Measurements from ENCODE around the gene ADRA2B. TPM values are rescaled to one million over a fixed set of nuclear protein-coding genes. Genes with fewer than 3 reads are reported as not detected.

ADRA2B gene
- total RNA-seq, 4 donors from 2014 or later: 0.42 to 2.4 (median 0.97) TPM

DNA sequence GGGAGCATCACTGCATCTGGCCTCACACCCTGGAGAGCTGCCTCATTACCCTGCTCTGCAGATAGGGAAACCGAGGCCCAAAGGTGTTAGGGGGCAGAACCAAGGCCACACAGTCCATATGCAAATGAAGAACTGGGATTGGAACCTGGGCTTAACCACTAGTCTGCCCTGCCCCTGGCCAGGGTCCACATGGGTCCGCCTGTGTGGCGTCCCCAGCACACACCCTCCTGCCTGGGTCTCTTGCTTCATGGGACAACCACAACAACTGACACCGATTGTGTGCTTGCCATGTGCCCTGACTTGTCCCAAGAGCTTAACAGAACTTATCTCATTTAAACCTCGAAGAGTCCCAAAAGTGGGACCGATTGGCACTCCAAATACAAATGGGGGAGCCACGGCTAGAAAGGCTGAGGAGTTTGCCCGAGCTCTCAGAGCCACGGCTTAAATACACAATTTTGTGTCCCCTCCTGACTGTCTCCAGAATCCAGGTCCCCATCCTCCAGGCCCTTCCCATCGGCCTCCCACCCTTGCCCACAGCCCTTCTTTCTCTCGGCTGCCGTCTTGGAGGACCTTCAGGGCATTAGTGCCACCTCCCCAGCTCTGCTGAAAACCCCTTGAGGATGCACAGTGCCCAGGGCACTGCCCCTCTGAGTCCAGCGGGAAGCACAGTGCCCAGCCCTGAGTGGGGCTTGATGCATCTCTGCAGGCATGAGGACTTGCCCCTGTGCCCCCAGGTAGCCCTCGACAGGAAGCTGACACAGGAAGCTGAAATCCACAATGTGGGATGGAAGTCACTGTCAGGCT, 34.6 kb upstream of the ADRA2B start:
- DNase-seq (ENCODE audit: low spot score in 2 of 2): no peak
- intact Hi-C loops (cut with DNase I; ENCODE audit: low total_unique reads): no loop called here
- TF ChIP-seq POLR2A (IDR thresholded peaks at IDR 0.05) (no peak), CTCF (IDR thresholded peaks at IDR 0.05) (no peak)
- H3K4me3 ChIP-seq (ENCODE audit: low read depth, poor library complexity, severe bottlenecking): no peak overlapping the region
- 89 to 91% methylated on average over 14 of the region's 14 CpGs for WGBS, 2 donors

DNA sequence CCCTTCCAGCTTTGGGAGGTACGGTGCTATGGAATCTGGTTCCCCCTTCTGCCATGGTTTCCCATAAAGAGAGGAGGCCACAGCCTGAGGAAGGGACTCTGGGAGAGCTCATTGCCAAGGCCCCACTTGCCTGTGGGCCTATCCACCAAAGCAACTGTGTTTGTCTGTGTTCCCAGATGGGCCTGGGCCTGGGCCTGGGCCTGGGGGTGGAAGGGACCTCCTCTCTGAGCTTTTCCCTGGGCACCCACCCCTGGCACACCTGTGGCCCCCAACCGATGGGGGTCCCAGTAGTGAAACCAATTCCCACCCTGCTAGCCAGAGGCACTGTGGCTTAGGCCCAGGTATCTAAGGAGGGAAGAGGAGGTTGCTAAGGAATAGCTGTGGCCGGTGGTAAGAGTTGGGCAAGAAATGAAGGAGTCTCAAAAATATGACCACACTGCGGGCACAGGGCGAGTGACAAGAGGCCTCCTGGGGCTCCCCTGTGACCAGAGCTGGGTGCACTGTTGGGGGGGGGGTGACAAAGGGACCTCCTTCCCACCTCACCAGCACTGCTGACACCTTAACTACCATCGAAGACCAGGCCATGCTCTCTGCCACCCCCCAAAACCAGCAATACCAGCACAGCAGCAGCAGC, 33.8 kb upstream of the ADRA2B start:
- DNase-seq (ENCODE audit: low spot score in 2 of 2): no peak
- WGBS, 2 donors: 84 to 86% methylated on average over 5 to 6 of the region's 6 CpGs

GRCh38 chr2:96148410-96149217, 32.2 kb upstream of the ADRA2B start:
- no peak for TF ChIP-seq POLR2A (IDR thresholded peaks at IDR 0.05)
- TF ChIP-seq CTCF (IDR thresholded peaks at IDR 0.05): no peak
- peak; percentile 79 to 96 for DNase-seq (ENCODE audit: low spot score in 2 of 2)
- intact Hi-C loops (cut with DNase I; ENCODE audit: low total_unique reads): no loop called here
- 32 to 42% methylated on average over 20 to 28 of the region's 29 CpGs for WGBS, 2 donors
- no peak overlapping the region for H3K4me3 ChIP-seq (ENCODE audit: low read depth, poor library complexity, severe bottlenecking)

More for the DNA sequence above, 33.8 kb upstream of the ADRA2B start:
- intact Hi-C loops (cut with DNase I; ENCODE audit: low total_unique reads): no loop called here
- TF ChIP-seq CTCF (IDR thresholded peaks at IDR 0.05) (no peak), POLR2A (IDR thresholded peaks at IDR 0.05) (no peak)
- H3K4me3 ChIP-seq (ENCODE audit: low read depth, poor library complexity, severe bottlenecking): no peak overlapping the region

GRCh38 chr2:96147593-96148201, 31.3 kb upstream of the ADRA2B start:
- no peak for DNase-seq (ENCODE audit: low spot score in 2 of 2)
- WGBS, 2 donors: 69 to 78% methylated on average over 7 to 9 of the region's 9 CpGs
- TF ChIP-seq CTCF (IDR thresholded peaks at IDR 0.05): no peak
- no peak for TF ChIP-seq POLR2A (IDR thresholded peaks at IDR 0.05)
- intact Hi-C loops (cut with DNase I; ENCODE audit: low total_unique reads): no loop called here
- no peak overlapping the region for H3K4me3 ChIP-seq (ENCODE audit: low read depth, poor library complexity, severe bottlenecking)

DNA sequence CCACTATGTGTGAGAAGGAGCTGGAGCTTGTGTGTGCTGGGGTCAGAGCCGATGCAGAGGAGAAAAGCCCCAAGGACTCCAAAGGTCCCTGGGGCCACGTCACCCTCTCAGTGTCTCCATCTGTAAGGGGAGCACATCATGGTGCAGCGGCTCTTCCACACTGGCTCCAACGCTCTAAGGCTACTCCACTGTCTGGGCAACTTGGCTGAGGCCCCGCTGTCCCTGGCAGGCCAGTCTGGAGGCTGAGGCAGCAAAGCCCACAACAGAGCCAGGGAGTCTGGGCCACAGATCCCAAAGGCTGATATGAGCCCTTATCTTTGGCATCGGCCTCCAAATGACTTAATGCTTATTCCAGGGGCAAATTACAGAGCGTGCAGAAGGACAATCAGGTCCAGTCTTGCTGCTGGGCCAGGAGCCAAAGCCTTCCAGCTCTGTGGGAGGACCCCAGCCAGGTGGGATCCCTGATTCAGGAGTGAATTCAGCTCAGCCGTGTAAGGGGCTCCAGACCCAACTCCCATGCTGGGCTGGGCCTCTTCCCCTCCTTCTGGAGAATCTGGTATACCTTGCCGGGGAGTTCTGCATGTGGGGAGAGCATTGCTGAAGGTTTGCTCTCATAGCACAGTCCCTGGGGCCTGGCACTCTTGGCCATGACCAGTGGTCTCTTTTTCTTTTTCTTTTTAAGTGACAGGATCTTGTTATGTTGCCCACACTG, 30.7 kb upstream of the ADRA2B start:
- TF ChIP-seq CTCF (IDR thresholded peaks at IDR 0.05) (no peak), POLR2A (IDR thresholded peaks at IDR 0.05) (no peak)
- no peak for DNase-seq (ENCODE audit: low spot score in 2 of 2)
- H3K4me3 ChIP-seq (ENCODE audit: low read depth, poor library complexity, severe bottlenecking): no peak overlapping the region
- WGBS, 2 donors: 63 to 70% methylated on average over 7 to 9 of the region's 9 CpGs
- intact Hi-C loops (cut with DNase I; ENCODE audit: low total_unique reads): no loop called here

Measured in lower leg skin (tissue), 4 donors.